NB4 (cell line): ENCODE measurements around the gene NIPBL.
"Not testable (repeated sequence)": the region's sequence is repeated elsewhere in the genome, so short reads cannot be mapped to it uniquely, and the experiment has no call there.

ENCODE experiments used
- DNase-seq: peaks from one replicate; pipeline ENCODE4 v3.0.0; 2010; ENCODE audit warnings: low read depth
- H3K4me3 ChIP-seq: one replicate; pipeline ENCODE4 v1.5.1; 2011; ENCODE audit warnings: mild to moderate bottlenecking, low read depth, low read length, moderate library complexity
- CTCF ChIP-seq: IDR thresholded peaks from one replicate; pipeline ENCODE4 v1.5.1; 2012; ENCODE audit warnings: low read depth, low read length
- MAX ChIP-seq: IDR thresholded peaks from 2 replicates; pipeline ENCODE4 v1.6.1; 2011; ENCODE audit warnings: low read depth, low read length
- MYC ChIP-seq: IDR thresholded peaks from 2 replicates; pipeline ENCODE4 v1.6.1; 2011; ENCODE audit warnings: low read depth, low read length
- POLR2A ChIP-seq: IDR thresholded peaks from 2 replicates; pipeline ENCODE4 v1.6.1; 2011; ENCODE audit warnings: mild to moderate bottlenecking; ENCODE audit not compliant: insufficient read length; ENCODE audit errors: extremely low read depth

Gene NIPBL

GRCh38 chr5:36842087-36842486 is 34.5 kb upstream of the NIPBL start:
- no peak for TF ChIP-seq CTCF
- no peak for TF ChIP-seq MYC
- TF ChIP-seq MAX, result no peak
- no peak for TF ChIP-seq POLR2A

GRCh38 chr5:36844305-36844704 is 32.3 kb upstream of the NIPBL start:
- no peak overlapping the region for H3K4me3 ChIP-seq
- no peak for TF ChIP-seq MYC
- TF ChIP-seq MAX, result no peak
- TF ChIP-seq POLR2A, result no peak
- no peak for TF ChIP-seq CTCF
- DNase-seq, result no peak

More at GRCh38 chr5:36842087-36842486, 34.5 kb upstream of the NIPBL start:
- peak; percentile 35 for DNase-seq
- no peak overlapping the region for H3K4me3 ChIP-seq

GRCh38 chr5:36848545-36848944 is 28.0 kb upstream of the NIPBL start:
- not testable (repeated sequence) for DNase-seq, H3K4me3 ChIP-seq

GRCh38 chr5:36852903-36853302 is 23.7 kb upstream of the NIPBL start:
- DNase-seq, H3K4me3 ChIP-seq: not testable (repeated sequence)

- no peak for DNase-seq
- H3K4me3 ChIP-seq, result no peak overlapping the region
- TF ChIP-seq MAX (no peak), CTCF (no peak), POLR2A (no peak), MYC (no peak)
Observed at GRCh38 chr5:36854402-36855140, 22.0 kb upstream of the NIPBL start.

GRCh38 chr5:36855141-36855495 is 21.5 kb upstream of the NIPBL start:
- DNase-seq, result no peak
- TF ChIP-seq CTCF (no peak), MAX (no peak), MYC (no peak), POLR2A (no peak)
- H3K4me3 ChIP-seq, result no peak overlapping the region

GRCh38 chr5:36861871-36862270 is 14.7 kb upstream of the NIPBL start:
- no peak for TF ChIP-seq CTCF
- TF ChIP-seq MAX, result no peak
- TF ChIP-seq MYC, result no peak
- TF ChIP-seq POLR2A, result no peak
- H3K4me3 ChIP-seq, result no peak overlapping the region

More at GRCh38 chr5:36861871-36862270, 14.7 kb upstream of the NIPBL start:
- DNase-seq, result no peak
